ENCODE data around the gene SNX30. TPM values are rescaled to one million over a fixed set of nuclear protein-coding genes. Genes with fewer than 3 reads are reported as not detected.

The SNX30 gene
- total RNA-seq, 4 donors from 2014 or later = 7.1 to 10.5 (median 8.9) TPM

GRCh38 chr9:112819635-112820496 lies 69.3 kb downstream of the SNX30 start:
- DNase-seq (ENCODE audit: extremely low spot score) = peak; percentile 75

GRCh38 chr9:112820881-112821280 lies 70.3 kb downstream of the SNX30 start:
- Histone ChIP-seq H3K4me3 (no peak overlapping the region), H3K4me1 (peaks cover 5 to 13% (median 8%) of the 10 kb centered on the region in 4 donors), H3K27ac (replicated peaks in 1 of 4) (no peak overlapping the region), H3K9me3 (no peaks in the 10 kb centered on the region), H3K36me3 (peaks cover 0 to 10% (median 4%) of the 10 kb centered on the region in 4 donors), H3K27me3 (no peaks in the 10 kb centered on the region)
- 80% methylated on average over 4 of the region's 4 CpGs for WGBS
- DNase-seq (ENCODE audit: extremely low spot score) = peak; percentile 2
- no peak for TF ChIP-seq POLR2AphosphoS5 (IDR thresholded peaks at IDR 0.05)
- intact Hi-C loops (cut with DNase I) = no loop called here

More at GRCh38 chr9:112819635-112820496, 69.3 kb downstream of the SNX30 start:
- peak; percentile 67 to 72 (median 69) for TF ChIP-seq CTCF (IDR thresholded peaks at IDR 0.05)
- TF ChIP-seq EP300 (IDR thresholded peaks at IDR 0.05) = no peak
- TF ChIP-seq POLR2AphosphoS5 (IDR thresholded peaks at IDR 0.05) = peak; percentile 41 to 52
- intact Hi-C loops (cut with DNase I) = loop anchor here (2.0 to 10.0 kb wide), 3 partner anchors 69 to 335 kb away; partner anchors contain the start of genes INIP, KIAA1958 and SNX30
- 52% methylated on average over 7 of the region's 7 CpGs for WGBS
- H3K9me3 ChIP-seq = no peaks in the 10 kb centered on the region
- no peak overlapping the region for H3K4me3 ChIP-seq
- peaks cover 0 to 10% (median 4%) of the 10 kb centered on the region in 4 donors for H3K36me3 ChIP-seq
- peaks cover 5 to 13% (median 8%) of the 10 kb centered on the region in 4 donors for H3K4me1 ChIP-seq
- no peaks in the 10 kb centered on the region for H3K27me3 ChIP-seq
- no peak overlapping the region for H3K27ac ChIP-seq (replicated peaks in 1 of 4)

- 93% methylated on average over 3 of the region's 3 CpGs for WGBS
- H3K4me1 ChIP-seq = peaks cover 5 to 11% (median 8%) of the 10 kb centered on the region in 4 donors
These were observed 72.1 kb downstream of the SNX30 start for GRCh38 chr9:112822618-112823017.

GRCh38 chr9:112823257-112823656 lies 72.7 kb downstream of the SNX30 start:
- Histone ChIP-seq H3K9me3 (no peaks in the 10 kb centered on the region), H3K4me3 (no peak overlapping the region), H3K4me1 (peaks cover 5 to 10% (median 7%) of the 10 kb centered on the region in 4 donors), H3K27me3 (no peaks in the 10 kb centered on the region), H3K36me3 (peaks cover 0 to 6% (median 1%) of the 10 kb centered on the region in 4 donors), H3K27ac (replicated peaks in 1 of 4) (no peak overlapping the region)
- 71% methylated on average over 3 of the region's 3 CpGs for WGBS
- peak; percentile 37 for DNase-seq (ENCODE audit: extremely low spot score)
- intact Hi-C loops (cut with DNase I) = no loop called here
- TF ChIP-seq POLR2A (IDR thresholded peaks at IDR 0.05; ENCODE audit: low read depth) = no peak
- TF ChIP-seq CTCF (IDR thresholded peaks at IDR 0.05) = no peak
- TF ChIP-seq EP300 (IDR thresholded peaks at IDR 0.05) = no peak
- no peak for TF ChIP-seq POLR2AphosphoS5 (IDR thresholded peaks at IDR 0.05)

More at GRCh38 chr9:112822618-112823017, 72.1 kb downstream of the SNX30 start:
- Histone ChIP-seq H3K9me3 (no peaks in the 10 kb centered on the region), H3K36me3 (peaks cover 0 to 10% (median 4%) of the 10 kb centered on the region in 4 donors), H3K27ac (replicated peaks in 1 of 4) (no peak overlapping the region), H3K4me3 (no peak overlapping the region), H3K27me3 (no peaks in the 10 kb centered on the region)
- TF ChIP-seq POLR2A (IDR thresholded peaks at IDR 0.05; ENCODE audit: low read depth) (no peak), EP300 (IDR thresholded peaks at IDR 0.05) (no peak), POLR2AphosphoS5 (IDR thresholded peaks at IDR 0.05) (no peak), CTCF (IDR thresholded peaks at IDR 0.05) (no peak)
- DNase-seq (ENCODE audit: extremely low spot score) = no peak
- intact Hi-C loops (cut with DNase I) = no loop called here

- no peaks in the 10 kb centered on the region for H3K9me3 ChIP-seq
- peaks cover 2 to 8% (median 6%) of the 10 kb centered on the region in 4 donors for H3K4me1 ChIP-seq
- peak overlapping the region in 1 of 4 donors; percentile 28 for H3K27ac ChIP-seq (replicated peaks in 1 of 4)
- TF ChIP-seq POLR2AphosphoS5 (IDR thresholded peaks at IDR 0.05) (no peak), POLR2A (IDR thresholded peaks at IDR 0.05; ENCODE audit: low read depth) (no peak), CTCF (IDR thresholded peaks at IDR 0.05) (no peak), EP300 (IDR thresholded peaks at IDR 0.05) (no peak)
- intact Hi-C loops (cut with DNase I) = no loop called here
- peak; percentile 81 for DNase-seq (ENCODE audit: extremely low spot score)
- H3K36me3 ChIP-seq = peaks cover 0 to 25% (median 3%) of the 10 kb centered on the region in 4 donors
- H3K4me3 ChIP-seq = no peak overlapping the region
- no peaks in the 10 kb centered on the region for H3K27me3 ChIP-seq
- 74% methylated on average over 5 of the region's 5 CpGs for WGBS
These were observed 80.8 kb downstream of the SNX30 start for GRCh38 chr9:112831281-112831851.
